K562 (cell line): ENCODE measurements around the gene SLC38A8. TPM values are rescaled to one million over a fixed set of nuclear protein-coding genes. Genes with fewer than 3 reads are reported as not detected.
A peak's percentile ranks its signal among the peaks of the same experiment; 100 is the strongest.

ENCODE experiments used
- ATAC-seq: fragments of 200-7000 bp; cut with Tn5 transposase; 3 replicates; pipeline ENCODE4 v1.9.1; 2020; ENCODE audit warnings: moderate library complexity
- BruUV-seq: library from RNA; stranded (reverse); fragments of 400-500 nt; replicated peaks from 2 replicates; lab custom pipeline; 2021; lab: Mats Ljungman, UMichigan
- CTCF ChIA-PET: fragments of 300-600 bp; formaldehyde crosslinking; extraction: SDS; loops from one replicate; lab custom pipeline; 2021; ENCODE audit warnings: low intra/inter-chr PET ratio; lab: Yijun Ruan, JAX
- POLR2A ChIA-PET: fragments of 300-600, 350-650 bp; sonication (Branson Sonifier 250); formaldehyde crosslinking; extraction: SDS; loops from one replicate; lab custom pipeline; 2021; ENCODE audit warnings: antibody characterized with exemption, inconsistent platforms; lab: Yijun Ruan, JAX
- DNase-seq, 4 experiments: peaks; one replicate each; pipeline versions ENCODE4 v3.0.0 to v3.0.0-alpha.2; 2011 to 2018; ENCODE audit warnings: low spot score in 3 of 4, mixed read lengths in 3 of 4; ENCODE audit errors: extremely low read depth in 1 of 4
- FAIRE-seq: peaks from 2 replicates; lab custom pipeline; 2011; peaks lifted over from hg19 to GRCh38; lab: Jason Lieb, UNC
- H2AFZ ChIP-seq: 2 replicates; pipeline ENCODE4 v1.6.0; 2011; ENCODE audit warnings: low read depth, low read length, control low read depth, inconsistent platforms
- H3K27ac ChIP-seq: fragments of 200-600 bp; 3 replicates; pipeline ENCODE4 v1.8.0; 2011; ENCODE audit warnings: low read depth, mild to moderate bottlenecking, control low read depth, inconsistent platforms, low read length, moderate library complexity, mixed read lengths; ENCODE audit errors: extremely low read depth
- H3K27me3 ChIP-seq, 2 experiments: fragments of 300-600 bp in 1 of 2; 2 replicates in 1 of 2; 3 replicates in 1 of 2; pipeline versions ENCODE4 v1.6.0 to v1.8.0; 2011; ENCODE audit warnings: inconsistent platforms in 2 of 2, low read length in 2 of 2, mild to moderate bottlenecking in 1 of 2, mixed read lengths in 1 of 2, moderate library complexity in 1 of 2; ENCODE audit not compliant: control insufficient read depth in 2 of 2, insufficient read depth in 2 of 2
- H3K36me3 ChIP-seq: fragments of 300-600 bp; 3 replicates; pipeline ENCODE4 v1.8.0; 2011; ENCODE audit warnings: mild to moderate bottlenecking, low read length, inconsistent platforms; ENCODE audit not compliant: control insufficient read depth, insufficient read depth
- H3K4me1 ChIP-seq, 2 experiments: fragments of 200-600 bp in 1 of 2; replicated peaks in 1 of 2; 2 replicates in 1 of 2; 3 replicates in 1 of 2; pipeline versions ENCODE4 v1.5.1 to v1.8.0; 2011; ENCODE audit warnings: inconsistent platforms in 2 of 2, low read length in 2 of 2, mild to moderate bottlenecking in 1 of 2, mixed read lengths in 1 of 2, moderate library complexity in 1 of 2; ENCODE audit not compliant: control insufficient read depth in 2 of 2, insufficient read depth in 2 of 2
- H3K4me2 ChIP-seq: 2 replicates; pipeline ENCODE4 v1.6.1; 2011; ENCODE audit warnings: low read length, control low read depth, inconsistent platforms, mixed read lengths; ENCODE audit not compliant: insufficient read depth
- H3K4me3 ChIP-seq: fragments of 200-600 bp; sonication (generic), shearing (Covaris generic); 2 replicates; pipeline ENCODE4 v1.5.1; 2016; ENCODE audit warnings: control low read depth, inconsistent platforms
- H3K79me2 ChIP-seq: fragments of 200-600 bp; 3 replicates; pipeline ENCODE4 v1.8.0; 2011; ENCODE audit warnings: low read length, inconsistent platforms; ENCODE audit not compliant: control insufficient read depth, insufficient read depth
- H3K9ac ChIP-seq, 2 experiments: 2 replicates each; pipeline versions ENCODE4 v1.6.0 to v1.6.1; 2011; ENCODE audit warnings: low read depth in 2 of 2, low read length in 2 of 2, control low read depth in 1 of 2, inconsistent platforms in 1 of 2, mild to moderate bottlenecking in 1 of 2, mixed read lengths in 1 of 2; ENCODE audit not compliant: insufficient read depth in 1 of 2
- H3K9me1 ChIP-seq: one replicate; pipeline ENCODE4 v1.6.0; 2011; ENCODE audit warnings: inconsistent platforms, mild to moderate bottlenecking, low read length, moderate library complexity; ENCODE audit not compliant: control insufficient read depth, insufficient read depth
- H3K9me3 ChIP-seq: replicated peaks from 2 replicates; pipeline ENCODE4 v1.5.1; 2011; ENCODE audit warnings: low read depth, low read length, inconsistent platforms; ENCODE audit not compliant: control insufficient read depth, insufficient read depth
- H4K20me1 ChIP-seq: replicated peaks from 2 replicates; pipeline ENCODE4 v1.6.1; 2011; ENCODE audit warnings: low read length, inconsistent platforms, mixed read lengths; ENCODE audit not compliant: control insufficient read depth, insufficient read depth
- NCOA6 ChIP-seq: fragments of 450-650 bp; IDR thresholded peaks from 2 replicates; pipeline ENCODE4 v1.6.1; 2017; ENCODE audit warnings: mild to moderate bottlenecking
- PKNOX1 ChIP-seq: fragments of 450-650 bp; IDR thresholded peaks from 2 replicates; pipeline ENCODE4 v1.6.1; 2016
- WGBS: fragments of 100-300 bp; shearing (Covaris generic); methylation state at CpG from one replicate; pipeline ENCODE4 v1.1.6; 2016; ENCODE audit warnings: low coverage, mixed read lengths; ENCODE audit not compliant: insufficient coverage; ENCODE audit errors: missing lambda C conversion rate; 5-methylcytosine and 5-hydroxymethylcytosine counted together
- in situ Hi-C: fragments of 300-500 bp; cut with MboI; formaldehyde crosslinking; loops from 4 replicates; pipeline ENCODE4 v1.15.0; 2018; ENCODE audit warnings: inconsistent platforms, mixed read lengths
- intact Hi-C: fragments of 100-400 bp; cut with micrococcal nuclease; formaldehyde crosslinking; loops from 2 replicates; pipeline ENCODE4 v1.14.2; 2022
- polyA plus RNA-seq, 8 experiments: library from polyadenylated mRNA; depleted of rRNA in 4 of 8; stranded (reverse) in 5 of 8; unstranded in 3 of 8; fragments of >200 nt; fragmentation: Nextera tagmentation in 2 of 8; fragmentation: Illumina TruSeq in 1 of 8; extraction: Ambion mirVana in 2 of 8; extraction: Trizol in 1 of 8; gene quantifications; 2 replicates each; pipeline versions ENCODE4 v1.2.1 to v1.2.3, GENCODE V29; 2011 to 2014; ENCODE audit warnings: inconsistent platforms in 1 of 8, missing spikeins in 1 of 8
- total RNA-seq, 7 experiments: library from RNA; depleted of rRNA in 6 of 7; stranded (reverse); fragments of >200 nt in 6 of 7; fragmentation: Illumina TruSeq in 2 of 7; extraction: Trizol in 2 of 7; gene quantifications; 2 replicates each; pipeline versions ENCODE4 v1.2.1 to v1.2.3, GENCODE V29; 2011 to 2021; ENCODE audit warnings: low replicate concordance in 1 of 7

The SLC38A8 gene
- total and polyA plus RNA-seq, 9 of the 15 experiments (the other 6 are each of a cell fraction or from before 2014, with no cell fraction given) = 0.28 TPM; not detected in 8

DNA sequence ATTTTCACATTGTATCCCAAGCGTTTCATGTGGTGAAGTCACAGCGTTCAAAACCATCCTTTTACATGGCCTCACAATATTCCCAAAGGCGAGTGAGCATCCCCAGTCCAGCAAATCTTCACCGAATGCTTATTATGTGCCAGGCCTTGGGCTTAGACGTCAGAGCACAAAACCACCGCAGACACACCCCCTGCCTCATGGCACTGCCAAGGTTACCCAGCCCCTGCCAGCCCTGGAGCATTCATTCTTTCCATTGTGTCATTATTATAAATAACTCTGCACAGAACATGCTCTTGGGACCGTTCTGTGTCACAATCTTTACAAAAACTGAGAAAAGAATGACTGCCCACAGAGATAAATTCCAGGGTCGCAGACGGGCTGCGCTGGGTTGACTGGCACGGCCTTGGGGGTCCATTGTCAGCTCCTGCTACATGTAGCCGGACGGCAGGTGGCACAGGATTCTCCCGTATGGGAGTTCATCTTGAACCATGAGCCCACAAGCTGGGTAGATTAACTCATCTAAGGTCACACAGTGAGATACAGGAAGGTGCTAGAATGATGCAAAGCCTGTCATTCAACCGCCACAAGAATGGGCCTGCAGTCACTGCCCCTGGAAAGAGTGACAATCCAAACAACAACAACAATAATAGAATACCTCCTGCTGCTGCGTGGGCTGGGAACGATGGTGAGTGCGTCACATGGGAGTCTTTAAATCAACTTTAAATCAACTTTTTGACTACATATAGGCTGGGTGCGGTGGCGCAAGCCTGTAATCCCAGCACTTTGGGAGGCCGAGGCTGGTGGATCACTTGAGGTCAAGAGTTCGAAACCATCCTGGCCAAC is 79.1 kb downstream of the SLC38A8 start:
- intact Hi-C loops = no loop called here
- peaks cover 0 to 24% of the 10 kb centered on the region in 2 experiments; a peak in 1 of 5 replicates for H3K4me1 ChIP-seq
- H3K27me3 ChIP-seq = no peaks in the 10 kb centered on the region
- ChIA-PET POLR2A (interaction anchor here (0.6 to 3.7 kb wide), 3 partner anchors 9 to 267 kb away, joined by 3 to 22 read pairs (median 4); partner anchors contain the start of gene OSGIN1), CTCF (interaction anchor here (1.1 kb wide), 1 partner anchor 102 kb away, joined by 3 read pairs; no protein-coding TSS in a partner anchor)
- no peak overlapping the region for H3K4me3 ChIP-seq
- H2AFZ ChIP-seq = no peak overlapping the region
- H3K36me3 ChIP-seq = peaks cover 5% of the 10 kb centered on the region; the same call in 1 of the 3 replicates
- WGBS = 68% methylated on average over 21 of the region's 22 CpGs
- no peak for TF ChIP-seq NCOA6
- peak; percentile 40; the same call in 1 of the 2 replicates for TF ChIP-seq PKNOX1
- no peak for ATAC-seq
- FAIRE-seq = peak; percentile 42
- H3K27ac ChIP-seq = no peak overlapping the region
- no peaks in the 10 kb centered on the region for H3K9me3 ChIP-seq
- BruUV-seq = no TSS peak
- no peaks in the 10 kb centered on the region for H3K79me2 ChIP-seq
- no peak overlapping the region for H3K4me2 ChIP-seq
- DNase-seq = no peak
- H3K9me1 ChIP-seq = no peaks in the 10 kb centered on the region
- in situ Hi-C loops = no loop called here
- no peaks in the 10 kb centered on the region; the same call in 1 of the 2 replicates for H4K20me1 ChIP-seq
- no peak overlapping the region for H3K9ac ChIP-seq
